Amygdala (tissue), 56 donors: Measurements from ENCODE around the gene FRG2B.
"Not testable (repeated sequence)": the region's sequence is repeated elsewhere in the genome, so short reads cannot be mapped to it uniquely, and the experiment has no call there.

Experiments
- DNase-seq, 56 donors: peaks; one replicate each; lab custom pipeline; 2025; lab: John Stamatoyannopoulos, UW

FRG2B gene

DNA sequence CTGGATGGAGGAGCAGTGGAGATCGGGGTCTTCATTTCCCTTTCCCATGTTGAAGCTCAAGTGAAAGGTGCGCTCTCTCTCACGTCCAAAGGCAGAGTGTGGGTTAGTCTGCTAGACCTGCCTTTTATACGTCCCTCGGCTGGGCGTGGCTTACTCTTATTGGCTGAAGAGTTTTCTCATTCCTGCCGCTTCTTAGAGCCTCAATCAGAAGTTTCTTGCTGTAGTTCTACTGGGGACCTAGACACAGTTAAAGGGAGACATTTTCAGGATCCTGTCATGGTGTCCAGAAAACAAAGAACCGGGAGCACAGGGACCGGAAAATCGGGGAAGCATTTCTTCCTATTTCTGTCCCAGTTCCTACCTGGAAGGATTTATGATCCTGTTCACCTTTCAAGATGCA, at the start of gene FRG2B:
FRG2B (minus strand) TSS at position 101 of the 400 bp plus-strand sequence; CDS start at position 48, 53 bp downstream.
- DNase-seq = not testable (repeated sequence)

DNA sequence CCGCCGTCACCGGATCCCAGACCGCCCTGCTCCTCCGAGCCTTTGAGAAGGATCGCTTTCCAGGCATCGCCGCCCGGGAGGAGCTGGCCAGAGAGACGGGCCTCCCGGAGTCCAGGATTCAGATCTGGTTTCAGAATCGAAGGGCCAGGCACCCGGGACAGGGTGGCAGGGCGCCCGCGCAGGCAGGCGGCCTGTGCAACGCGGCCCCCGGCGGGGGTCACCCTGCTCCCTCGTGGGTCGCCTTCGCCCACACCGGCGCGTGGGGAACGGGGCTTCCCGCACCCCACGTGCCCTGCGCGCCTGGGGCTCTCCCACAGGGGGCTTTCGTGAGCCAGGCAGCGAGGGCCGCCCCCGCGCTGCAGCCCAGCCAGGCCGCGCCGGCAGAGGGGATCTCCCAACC, 40.9 kb upstream of the FRG2B start:
- DNase-seq = not testable (repeated sequence)

DNA sequence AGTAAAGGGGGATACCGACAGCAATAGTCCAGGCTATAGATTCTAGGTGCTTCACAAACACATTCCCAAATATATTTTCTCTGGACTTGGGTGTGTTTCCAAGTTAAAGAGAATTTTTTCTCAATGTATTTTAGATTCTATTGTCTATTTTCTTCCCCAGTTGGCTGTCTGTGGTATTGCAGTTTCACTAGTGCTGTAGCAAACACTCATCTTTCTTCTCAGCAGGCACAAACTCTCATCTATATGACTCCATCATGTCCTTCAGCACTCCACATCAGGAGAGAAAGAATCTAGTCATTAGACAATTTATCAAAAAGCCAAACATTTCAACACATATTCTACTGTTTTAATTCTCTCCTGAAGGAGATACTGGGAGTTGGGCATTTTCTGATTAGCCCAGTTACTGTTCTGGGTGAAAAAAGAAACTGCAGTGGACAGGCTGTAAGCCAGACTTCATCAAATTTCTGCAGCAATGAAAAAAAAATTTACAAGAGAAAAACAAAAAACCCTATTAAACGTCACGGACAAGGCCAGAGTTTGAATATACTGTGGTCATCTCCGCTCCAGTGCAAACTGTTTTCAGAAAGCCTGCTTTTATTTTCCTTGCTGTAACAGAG, 37.1 kb upstream of the FRG2B start:
- DNase-seq = not testable (repeated sequence)

DNA sequence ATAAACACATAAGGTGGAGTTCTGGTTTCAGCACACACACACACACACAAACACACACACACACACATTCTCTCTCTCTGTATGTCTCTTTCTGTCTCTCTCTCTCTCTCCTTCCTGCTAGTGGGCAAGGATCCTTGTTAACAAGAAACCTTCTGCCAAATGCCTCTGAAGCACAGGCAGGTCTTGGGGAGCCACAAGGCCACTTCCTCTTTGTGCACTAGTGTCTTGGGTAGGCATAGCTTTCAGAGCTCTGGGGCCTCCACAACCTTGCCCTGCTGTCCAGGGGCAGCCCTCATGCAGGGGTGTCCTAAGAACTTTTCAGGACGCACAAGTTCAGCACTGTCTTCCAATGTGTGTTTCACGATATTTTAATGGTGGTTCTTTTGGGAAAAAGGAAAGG, 34.5 kb upstream of the FRG2B start:
- DNase-seq = not testable (repeated sequence)

GRCh38 chr10:133660516-133660915, 33.9 kb upstream of the FRG2B start:
- DNase-seq = not testable (repeated sequence)

DNA sequence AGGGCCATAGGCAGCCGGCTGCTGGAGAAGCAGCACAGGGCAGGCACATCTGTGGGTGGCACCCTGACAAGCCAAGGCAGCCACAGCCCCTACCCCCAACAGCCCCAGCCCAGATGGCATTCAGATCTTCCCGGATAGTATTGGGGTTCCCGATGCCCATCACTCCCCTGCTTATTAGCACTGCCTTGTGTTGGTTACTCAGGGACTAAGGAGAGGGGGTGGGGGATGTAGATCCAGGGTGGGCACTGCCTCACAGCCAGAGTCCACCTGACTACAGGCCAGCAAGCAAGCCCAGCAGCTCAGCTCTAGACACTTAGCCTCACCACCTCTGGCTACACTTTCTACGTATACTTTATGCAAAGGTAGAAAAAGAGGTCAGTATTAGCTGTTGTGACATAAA, 30.7 kb upstream of the FRG2B start:
- DNase-seq = not testable (repeated sequence)

DNA sequence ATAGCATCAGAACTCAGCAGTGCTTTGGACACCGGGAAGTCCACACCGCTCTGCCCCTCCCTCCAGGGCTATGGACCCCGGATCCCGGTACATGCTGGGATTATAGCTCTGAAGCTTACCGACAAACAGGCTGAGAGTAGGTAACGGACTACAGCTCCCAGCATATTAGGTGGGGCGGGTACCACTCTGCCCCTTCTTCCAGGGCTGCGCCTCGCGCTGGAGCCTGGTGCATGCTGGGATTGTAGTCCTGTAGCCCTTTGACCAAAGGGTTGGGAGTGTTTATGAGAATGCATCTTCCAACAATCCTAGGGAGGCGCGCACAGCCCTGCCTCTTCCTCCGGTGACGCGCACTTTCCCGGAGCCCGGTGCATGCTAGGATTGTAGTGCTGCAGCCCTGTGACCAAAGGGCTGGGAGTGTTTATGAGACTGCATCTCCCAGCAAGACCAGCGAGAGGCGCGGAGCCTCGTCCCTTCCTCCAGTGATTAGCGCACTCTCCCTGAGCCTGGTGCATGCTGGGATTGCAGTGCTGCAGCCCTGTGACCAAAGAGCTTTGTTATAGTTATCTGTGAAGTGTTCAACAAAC, 22.4 kb upstream of the FRG2B start:
- DNase-seq = not testable (repeated sequence)

DNA sequence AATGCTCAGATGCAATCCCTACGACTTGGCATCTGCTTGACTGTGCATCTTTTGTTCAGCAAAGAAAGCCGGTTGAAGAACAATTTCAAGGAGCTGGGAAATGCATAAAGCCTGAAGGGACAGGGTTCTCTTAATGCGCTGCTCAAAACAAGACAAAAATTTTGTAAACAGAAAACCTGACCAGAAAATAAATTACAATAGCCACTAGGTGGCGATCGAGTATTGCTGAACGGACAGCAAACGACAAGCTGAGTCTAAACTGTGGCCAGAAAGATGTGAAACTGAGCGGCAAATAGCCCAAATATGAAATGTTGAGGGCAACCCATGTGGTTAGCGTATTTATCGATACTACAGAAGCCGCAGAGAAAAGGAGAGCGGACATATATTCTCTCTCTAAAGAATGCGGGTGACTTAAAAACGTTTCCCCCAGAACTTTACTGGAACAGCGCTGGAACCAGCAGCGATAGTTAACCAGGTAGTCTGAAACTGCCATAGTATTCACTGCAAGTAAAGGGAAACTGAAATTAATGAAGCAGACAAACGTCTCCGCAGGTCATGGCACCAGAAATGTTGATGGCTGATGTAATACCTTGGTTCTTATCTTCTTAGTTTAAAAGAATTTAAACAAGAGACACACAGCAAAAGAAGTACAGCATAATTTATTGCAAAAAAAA, 20.6 kb upstream of the FRG2B start:
- DNase-seq = not testable (repeated sequence)

GRCh38 chr10:133637846-133638235, 11.2 kb upstream of the FRG2B start:
- DNase-seq = not testable (repeated sequence)

- not testable (repeated sequence) for DNase-seq
Observed at GRCh38 chr10:133637202-133637845, 10.7 kb upstream of the FRG2B start.

DNA sequence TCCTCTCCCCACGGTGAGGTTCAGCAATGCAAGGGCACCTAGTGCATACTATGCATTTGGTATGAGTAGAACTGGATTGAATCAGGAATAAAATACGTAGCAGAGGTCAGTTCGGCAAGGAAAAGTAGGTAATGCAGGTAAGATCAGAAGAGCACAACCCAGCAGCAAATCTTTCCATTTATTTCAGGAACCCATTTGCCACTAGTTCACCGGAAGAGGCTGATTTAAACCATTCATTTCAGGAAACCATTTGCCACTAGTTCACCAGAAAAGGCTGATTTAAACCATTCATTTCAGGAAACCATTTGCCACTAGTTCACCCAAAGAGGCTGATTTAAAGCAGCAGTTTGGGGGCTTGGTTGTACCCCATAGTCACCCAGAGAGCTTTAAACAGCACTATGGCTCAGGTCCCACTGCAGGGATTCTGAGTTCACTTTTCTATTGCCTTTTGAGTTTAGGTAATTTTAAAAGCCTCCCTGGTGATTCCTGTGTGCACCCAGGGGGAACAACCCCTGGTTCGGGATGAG, 4.2 kb upstream of the FRG2B start:
- DNase-seq = not testable (repeated sequence)

DNA sequence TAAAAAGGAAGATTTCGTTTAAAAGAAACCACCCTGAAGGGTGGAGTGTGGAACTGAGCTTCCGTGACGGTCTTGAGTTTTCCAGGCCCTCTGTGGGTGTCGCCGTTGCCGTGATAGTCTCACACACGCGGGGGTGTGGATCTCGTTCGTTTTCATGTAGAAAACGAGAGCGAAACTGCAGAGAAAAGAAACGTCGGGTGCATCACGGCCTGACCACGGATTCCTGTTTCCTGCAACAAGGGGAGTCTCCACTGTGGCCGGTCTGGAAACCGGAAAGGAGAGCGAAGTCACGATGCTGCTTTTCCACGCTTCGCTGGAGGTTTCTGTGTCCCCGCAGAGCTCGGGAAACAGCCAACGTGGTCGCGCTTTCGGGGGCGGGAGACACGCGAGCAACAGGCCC, 4.1 kb downstream of the FRG2B start:
- DNase-seq = not testable (repeated sequence)

DNA sequence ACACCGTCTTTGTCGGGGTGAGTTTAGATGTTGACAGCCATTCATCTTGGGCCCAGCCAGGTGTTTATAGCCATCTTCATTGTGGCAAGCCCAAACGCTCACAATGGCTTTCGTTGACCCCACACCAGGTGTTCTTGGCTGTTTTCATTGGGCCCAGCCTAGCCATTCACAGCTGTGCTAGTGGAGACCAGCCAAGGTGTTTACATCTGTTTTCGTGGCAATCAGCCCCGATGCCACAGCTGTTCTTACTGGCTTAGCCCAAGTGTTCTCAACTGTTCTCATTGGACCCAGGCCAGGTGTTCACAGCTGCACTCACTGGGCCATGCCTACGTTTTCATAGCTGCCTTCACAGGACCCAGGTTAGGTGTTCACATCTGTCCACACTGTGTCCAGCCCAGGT, 7.7 kb downstream of the FRG2B start:
- DNase-seq = no peak

- DNase-seq = no peak
Observed at GRCh38 chr10:133617196-133617595, 9.4 kb downstream of the FRG2B start.

DNA sequence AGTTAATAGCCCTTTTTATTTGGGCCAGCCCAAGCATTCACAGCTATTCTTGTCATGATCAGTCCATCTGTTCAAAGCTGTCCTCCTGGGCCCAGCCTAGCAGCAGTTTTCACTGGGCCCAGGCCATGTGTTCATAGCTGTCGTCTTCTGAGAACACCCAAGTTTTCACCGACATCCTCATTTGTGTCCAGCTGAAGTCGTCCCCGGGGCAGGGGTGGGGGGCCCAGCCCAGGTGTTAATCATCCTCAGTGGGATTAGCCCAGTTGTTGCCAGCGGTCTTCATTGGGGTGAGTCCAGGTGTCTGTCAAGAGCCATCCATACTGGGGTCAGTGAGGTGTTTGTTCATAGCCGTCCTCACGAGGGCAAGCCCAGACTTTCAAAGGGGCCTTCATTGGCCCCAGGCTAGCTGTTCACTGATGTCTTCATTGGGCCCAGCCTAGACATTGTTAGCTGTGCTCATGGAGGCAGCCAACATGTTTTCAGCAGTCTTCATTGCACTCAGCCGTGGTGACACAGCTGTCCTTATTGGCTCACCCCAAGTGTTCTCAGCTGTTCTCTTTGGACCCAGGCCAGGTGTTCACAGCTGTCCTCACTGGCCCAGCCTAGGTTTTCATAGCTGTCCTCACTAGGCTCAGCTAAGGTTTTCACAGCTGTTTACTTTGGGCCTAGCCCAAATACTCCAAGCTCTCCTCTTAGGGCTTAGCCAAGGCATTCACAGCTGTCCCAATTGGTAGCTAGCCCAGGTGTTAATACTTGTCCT, 10.0 kb downstream of the FRG2B start:
- DNase-seq = no peak

- DNase-seq = no peak
Observed at GRCh38 chr10:133614830-133615580, 11.6 kb downstream of the FRG2B start.

DNA sequence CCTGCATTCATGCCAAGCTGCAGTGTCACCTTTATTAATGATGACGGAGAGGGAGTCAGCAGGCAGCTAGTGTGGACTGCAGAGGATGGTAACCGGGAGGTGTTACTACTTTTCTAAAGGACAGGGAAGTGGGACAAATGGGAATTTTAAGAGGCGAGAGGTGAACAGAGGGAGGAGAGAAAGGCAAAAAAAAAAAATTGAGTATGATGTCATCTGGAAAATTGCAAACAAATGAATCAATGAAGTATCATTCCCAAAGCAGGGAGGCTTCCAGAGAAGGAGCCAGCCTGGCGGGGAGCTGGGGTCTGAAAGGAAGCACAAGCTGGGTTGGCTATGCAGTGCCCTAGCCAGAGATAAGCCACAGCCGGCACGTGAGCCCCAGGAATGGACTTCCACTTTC, 12.9 kb downstream of the FRG2B start:
- DNase-seq = no peak

- no peak for DNase-seq
Observed at GRCh38 chr10:133611079-133611478, 15.5 kb downstream of the FRG2B start.

GRCh38 chr10:133608855-133609254, 17.7 kb downstream of the FRG2B start:
- DNase-seq = no peak

DNA sequence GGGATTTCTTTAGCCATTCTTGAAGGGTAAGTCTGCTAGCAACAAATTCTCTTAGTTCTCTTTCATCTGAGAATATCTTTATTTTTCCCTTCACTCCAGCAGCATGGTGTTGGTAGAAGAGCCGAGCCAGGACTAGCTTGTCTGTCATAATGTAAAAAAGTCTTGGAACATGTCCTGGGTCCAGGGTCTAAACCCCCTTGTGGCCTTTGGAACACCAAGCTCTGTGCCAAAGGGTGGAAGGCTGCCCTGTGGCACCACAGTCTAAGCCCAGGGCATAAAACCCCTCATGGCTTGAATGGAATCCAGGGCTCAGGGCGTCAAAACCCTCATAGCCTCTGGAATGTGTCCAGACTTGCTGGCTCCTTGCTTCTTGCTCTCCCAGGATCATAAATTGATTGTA, 23.2 kb downstream of the FRG2B start:
- DNase-seq = not testable (repeated sequence)
